DMS114 treated with DMSO at 0.1 percent for 48 hours (cell line): ENCODE data around the gene FZD8.
"Not testable (repeated sequence)": the region's sequence is repeated elsewhere in the genome, so short reads cannot be mapped to it uniquely, and the experiment has no call there.

Experiments
- DNase-seq: peaks from one replicate; lab custom pipeline; 2025; ENCODE audit not compliant: unreplicated experiment; lab: John Stamatoyannopoulos, UW

Gene FZD8

GRCh38 chr10:35642035-35642792 is at the start of gene FZD8:
FZD8 (minus strand) TSS chr10:35642296; CDS start chr10:35641429, 867 bp downstream.
- peak; percentile 91 for DNase-seq

DNA sequence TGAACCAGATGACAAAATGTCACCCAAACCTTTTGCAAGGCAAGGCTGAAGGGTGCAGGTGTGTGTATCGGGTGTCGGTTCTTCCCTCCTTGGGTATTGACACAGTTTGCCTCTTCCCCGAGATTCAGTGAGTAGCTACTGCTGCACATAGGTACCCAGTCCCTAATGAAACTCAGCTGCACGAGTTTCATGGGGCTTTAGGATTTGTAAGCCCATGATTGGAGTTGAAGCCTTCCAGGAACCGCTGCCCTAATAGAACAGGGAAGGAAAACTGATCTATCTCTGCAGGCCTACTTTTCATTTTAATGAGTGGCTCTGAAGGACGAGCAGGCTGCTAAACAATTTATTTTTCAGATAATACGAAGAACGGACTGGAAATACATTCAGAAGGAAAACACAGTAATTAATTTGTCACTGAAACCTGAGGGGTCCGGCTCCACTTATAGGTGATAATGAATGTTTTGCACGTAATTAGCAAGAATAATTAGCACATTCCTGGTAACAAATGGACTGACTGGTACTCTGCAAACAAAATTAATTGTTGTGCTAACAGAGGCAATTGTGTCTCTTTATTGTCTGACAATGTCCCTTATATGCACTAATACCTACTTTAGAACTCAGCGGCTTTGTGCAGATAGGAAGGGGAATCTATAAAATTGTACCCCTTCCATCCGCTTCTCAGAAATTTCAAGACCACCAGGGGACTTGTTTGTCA is 49.6 kb upstream of the FZD8 start:
- no peak for DNase-seq

- no peak for DNase-seq
These were observed 48.4 kb upstream of the FZD8 start for GRCh38 chr10:35690534-35690933.

DNA sequence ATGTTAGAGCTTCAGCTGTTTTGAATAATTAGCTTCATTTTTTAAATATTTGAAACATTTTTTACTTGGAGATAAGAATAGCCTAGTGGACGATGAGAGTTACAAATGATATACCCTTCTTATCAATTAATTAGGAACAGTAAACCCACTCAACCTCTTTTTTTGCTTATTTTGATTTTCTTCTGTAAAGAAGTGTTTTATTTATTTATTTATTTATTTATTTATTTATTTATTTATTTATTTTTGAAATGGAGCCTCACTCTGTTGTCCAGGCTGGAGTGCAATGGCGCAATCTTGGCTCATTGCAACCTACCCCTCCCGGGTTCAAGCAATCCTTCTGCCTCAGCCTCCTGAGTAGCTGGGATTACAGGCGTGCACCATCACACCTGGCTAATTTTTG is 43.8 kb upstream of the FZD8 start:
- DNase-seq = not testable (repeated sequence)

DNA sequence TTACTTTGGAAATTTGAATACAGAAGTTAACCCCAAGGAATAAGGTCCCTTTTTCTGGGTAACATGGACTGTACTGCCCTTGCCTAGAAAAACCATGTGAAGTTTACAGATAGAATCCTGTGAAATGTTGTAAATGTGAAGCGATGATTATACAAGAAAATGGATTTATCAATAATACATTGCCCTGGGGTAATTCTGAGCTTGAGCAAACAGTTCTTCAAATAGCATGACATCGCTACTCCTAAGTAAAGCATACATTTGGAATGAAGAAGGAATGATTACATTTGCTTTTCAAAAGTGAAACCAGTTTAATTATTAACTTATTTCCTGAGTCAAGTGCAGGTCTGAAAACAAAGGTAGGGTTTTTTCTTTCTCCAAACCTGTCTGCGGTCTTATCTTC is 43.3 kb upstream of the FZD8 start:
- DNase-seq = no peak

DNA sequence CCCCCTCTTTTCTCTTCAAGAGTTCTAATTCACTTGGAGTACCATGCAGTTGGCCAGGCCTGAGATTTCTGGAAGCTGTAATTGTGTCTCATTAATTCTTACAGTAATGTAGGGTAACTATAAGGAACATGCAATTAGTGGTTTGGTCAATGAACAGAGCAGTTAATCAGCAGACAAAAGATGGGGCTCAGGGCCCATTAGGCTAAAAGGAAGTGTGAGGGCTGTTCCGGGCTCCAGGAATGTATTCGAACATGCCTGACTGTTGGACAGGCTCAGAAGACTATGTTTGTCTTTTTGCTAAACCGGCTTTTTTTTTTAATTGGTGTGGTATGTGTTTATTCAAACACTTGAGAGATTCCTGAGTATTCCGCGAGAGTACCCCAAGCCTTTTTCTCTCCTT is 42.5 kb upstream of the FZD8 start:
- no peak for DNase-seq

- no peak for DNase-seq
These were observed 33.8 kb upstream of the FZD8 start for GRCh38 chr10:35675846-35676245.

DNA sequence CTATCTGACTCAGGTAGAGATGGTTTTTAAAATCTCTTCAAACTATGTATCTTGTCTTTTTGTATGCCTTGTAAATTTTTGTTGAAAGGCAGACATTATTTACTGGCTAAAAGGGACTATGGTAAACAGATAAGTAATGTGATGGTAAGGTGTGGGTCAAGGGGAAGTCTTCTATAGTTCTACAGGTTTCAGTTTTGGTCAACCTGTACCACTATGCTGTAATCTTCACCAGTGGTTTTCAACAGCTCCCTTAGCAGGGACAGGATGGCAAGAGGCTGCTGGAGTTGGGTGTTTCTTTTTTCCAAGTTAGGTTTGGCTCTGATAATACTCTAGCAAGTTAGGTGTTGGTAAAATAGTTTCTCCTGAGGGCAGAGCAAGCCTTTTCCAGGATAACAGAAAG is 32.7 kb upstream of the FZD8 start:
- DNase-seq = no peak

DNA sequence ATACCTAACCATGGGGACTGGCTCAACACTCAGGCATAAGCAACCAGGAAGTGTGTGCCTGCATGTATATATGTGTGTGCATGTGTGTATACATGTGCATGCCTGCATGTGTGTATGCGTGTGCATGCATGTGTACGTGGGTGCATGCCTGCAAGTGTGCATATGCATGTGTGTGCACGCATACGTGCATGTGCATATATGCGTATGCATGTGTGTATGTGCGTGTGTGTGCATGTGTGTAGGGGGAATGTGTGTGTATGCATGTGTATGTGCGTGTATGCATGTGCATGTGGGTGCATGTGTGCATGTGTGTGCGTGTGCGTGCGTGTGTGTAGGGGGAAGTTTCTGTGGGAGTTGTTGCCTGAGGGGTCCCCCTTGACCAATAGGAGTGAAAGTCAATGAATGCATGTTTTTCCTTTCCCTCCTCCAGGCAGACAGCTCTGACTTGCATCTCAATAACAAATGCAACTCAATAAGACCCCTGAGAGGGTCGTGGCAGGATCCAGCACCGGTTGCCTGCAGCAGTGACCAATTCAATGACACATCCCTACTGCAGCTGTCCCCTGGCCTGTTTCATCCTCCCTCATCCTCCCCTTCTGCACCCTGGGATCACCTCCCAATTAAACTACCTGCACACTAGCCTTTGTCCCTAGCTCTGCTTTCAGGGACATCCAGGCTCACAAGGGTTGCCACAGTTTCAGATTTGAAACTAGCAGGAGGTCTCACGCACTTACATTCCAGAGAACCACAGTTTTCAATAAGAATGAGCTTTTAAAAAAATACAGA is 27.0 kb upstream of the FZD8 start:
- no peak for DNase-seq

- no peak for DNase-seq
These were observed 25.9 kb upstream of the FZD8 start for GRCh38 chr10:35667971-35668370.

DNA sequence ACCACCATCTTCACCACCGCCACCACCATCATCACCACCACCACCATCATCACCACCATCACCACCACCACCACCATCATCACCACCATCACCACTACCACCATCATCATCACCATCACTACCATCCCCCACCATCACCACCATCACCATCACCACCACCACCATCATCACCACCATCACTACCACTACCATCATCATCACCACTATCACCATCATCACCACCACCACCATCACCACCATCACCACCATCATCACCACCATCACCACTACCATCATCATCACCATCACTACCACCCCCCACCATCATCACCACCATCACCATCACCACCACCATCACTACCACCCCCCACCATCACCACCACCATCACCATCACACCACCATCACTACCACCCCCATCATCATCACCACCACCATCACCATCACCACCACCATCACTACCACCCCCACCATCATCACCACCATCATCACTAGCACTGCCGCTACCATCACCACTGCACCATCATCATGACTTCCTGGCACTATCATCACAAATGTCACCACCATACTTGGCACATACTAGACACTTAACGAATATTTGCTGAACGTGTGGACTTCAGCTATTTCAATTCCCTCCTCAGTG is 25.3 kb upstream of the FZD8 start:
- no peak for DNase-seq

- no peak for DNase-seq
These were observed 19.1 kb upstream of the FZD8 start for GRCh38 chr10:35661236-35661635.

DNA sequence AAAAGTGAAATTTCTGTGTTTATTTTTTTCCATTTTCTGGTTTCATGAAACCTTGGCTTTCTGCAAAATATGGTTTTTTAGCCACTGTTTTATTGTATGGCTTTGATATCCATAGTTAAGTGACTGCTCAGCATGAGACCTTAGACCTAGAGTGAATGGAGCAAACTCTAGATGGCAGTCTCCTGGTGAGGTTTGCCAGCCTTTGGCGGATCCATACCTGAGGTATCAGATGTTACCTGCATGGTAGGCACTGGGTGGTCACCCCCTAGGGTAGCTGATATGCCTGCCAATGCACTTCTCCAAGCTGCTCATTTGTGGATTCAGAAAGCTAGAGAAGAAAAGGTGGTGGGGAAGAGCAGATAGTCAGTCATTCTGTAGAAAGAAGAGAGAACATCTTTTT is 17.4 kb upstream of the FZD8 start:
- no peak for DNase-seq

DNA sequence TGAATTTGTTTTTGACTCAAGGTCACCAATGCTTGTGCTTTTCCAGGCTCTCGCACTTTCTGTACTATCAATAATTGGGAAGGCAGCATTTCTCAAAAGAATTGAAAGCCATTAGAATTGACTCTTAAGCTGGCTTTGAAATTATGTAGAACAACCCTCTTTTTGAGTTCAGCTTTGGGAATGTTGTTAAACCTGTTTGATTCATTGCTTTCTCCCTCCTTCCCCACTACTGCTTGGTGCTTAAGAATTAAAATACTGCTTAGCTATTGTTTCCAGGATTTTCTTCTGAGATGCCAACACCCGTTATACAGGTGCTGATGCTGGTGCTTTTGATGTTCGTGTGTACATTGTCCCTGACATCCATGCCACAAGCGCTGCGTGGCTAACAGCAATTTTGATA is 15.5 kb upstream of the FZD8 start:
- DNase-seq = no peak

DNA sequence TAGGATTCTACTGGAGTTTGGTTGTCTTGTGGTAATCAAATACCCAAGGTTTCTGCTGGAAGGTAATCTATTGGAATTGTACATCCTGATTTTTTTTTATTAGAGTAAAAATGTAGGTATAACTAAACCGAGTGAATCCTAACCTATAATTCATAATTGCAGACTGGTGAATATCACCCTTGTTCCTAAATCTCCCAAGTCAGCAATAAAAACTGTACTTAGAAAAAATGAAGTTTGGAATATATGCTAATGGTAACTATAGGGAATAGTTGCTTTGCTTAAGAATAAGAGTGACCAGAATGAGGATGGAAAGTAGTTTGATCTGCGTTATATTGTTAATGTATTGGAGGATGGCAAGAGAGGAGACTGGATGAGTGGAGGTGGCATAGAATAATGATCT is 10.7 kb upstream of the FZD8 start:
- no peak for DNase-seq

DNA sequence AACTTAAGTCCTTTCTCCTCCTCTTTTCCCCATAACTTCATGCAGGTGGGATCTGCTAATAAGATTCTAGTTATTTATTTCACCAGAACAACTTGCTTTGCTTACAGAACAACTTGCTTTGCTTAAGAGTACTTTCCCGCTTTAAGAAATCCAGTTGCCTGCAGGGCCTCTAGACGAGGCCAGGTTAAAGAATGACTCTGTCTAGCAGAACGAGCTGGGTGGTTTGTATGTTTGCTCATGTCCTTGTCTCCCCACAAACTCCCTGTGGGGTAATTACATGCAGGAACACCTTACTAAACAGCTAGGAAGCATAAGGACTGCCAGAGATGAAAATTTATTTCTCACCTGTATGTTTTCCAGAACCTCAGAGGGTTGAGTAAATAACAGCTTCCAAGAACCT is 8.8 kb upstream of the FZD8 start:
- no peak for DNase-seq

DNA sequence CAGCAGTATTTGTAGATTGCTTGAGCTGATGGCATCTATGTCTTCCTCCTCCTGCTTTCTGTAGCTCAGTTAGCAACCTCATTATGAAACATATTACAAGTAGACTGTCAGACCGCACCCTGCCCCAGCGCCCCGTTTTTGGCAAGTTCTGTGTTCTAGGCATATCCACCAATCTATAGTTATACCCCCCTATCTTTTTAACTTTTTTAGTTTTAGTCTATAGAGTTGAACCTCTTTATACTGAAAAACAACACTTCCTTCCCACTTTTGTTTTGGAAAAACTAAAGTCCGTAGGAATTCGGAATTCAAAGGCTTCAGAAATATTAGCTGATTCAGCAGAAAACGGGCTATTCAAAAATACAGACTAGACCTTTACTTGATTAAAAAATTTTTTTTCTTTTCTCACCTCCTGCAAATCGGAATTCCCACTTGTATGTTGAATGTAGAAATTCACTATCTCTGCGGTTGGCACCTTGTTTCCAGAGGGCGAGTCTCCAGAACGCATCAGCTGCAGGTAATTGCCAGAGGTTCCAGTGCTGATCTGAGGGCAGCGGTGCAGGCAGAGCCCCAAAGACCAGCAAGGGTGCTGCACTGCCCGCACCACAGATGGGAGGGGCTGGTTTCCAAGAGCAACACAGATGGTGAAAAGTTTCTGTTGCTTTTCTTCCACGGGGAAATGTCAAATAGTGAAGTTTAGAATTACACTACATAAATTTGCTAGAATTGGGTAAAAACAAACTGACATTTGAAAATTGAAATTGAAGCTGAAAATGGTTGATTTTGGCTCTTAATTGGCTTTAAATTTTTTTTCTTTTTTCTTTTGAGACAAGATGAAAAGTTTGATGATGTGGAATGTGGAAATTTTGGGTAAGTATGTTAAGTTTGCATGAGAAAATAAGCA is 2.2 kb upstream of the FZD8 start:
- no peak for DNase-seq

DNA sequence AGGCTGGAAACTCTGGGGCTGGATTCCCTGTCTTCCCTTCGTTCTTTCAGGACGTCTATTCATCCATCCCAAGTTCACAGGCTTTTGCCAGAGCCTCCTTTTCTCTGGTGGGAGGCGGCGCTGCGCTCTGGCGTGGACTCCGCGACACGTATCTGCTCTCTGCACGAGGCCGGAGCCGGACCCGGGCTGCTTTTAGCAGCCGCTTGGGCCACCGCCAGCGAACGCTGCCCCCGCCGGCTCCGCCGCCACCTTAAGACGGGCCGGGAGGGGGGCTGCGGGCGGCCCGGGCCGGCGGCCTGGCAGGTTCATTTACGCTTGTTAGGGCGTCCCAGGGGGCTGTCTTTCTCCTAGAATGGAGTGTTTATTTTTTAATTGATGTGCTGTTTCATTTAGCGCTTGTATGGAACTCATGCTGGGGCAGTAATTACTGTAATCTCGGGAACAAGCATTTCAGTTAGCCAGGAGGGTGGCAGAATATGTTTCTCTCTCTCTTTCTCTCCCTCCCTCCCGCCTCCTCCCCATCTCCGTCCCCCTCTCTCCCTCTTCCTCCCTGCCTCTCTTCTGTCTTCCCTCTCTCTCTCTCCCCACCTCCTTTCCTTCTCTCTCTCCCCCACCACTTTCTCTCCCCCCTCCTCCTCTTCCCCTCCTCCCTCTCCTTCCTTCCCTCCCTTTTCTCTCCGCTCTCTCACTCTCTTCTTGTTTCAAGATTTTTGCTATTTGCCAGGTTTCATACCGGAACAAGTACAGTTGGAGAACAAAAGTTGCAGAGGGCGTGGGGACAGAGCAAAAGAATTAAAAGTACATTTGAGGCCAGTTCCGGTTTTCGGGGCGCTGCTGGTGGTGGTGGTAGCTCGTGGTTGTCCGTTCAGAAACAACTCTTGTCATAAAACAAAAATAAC is 1.3 kb upstream of the FZD8 start:
- DNase-seq = peak; percentile 64

- DNase-seq = no peak
These were observed 658 bp upstream of the FZD8 start for GRCh38 chr10:35642793-35643114.

DNA sequence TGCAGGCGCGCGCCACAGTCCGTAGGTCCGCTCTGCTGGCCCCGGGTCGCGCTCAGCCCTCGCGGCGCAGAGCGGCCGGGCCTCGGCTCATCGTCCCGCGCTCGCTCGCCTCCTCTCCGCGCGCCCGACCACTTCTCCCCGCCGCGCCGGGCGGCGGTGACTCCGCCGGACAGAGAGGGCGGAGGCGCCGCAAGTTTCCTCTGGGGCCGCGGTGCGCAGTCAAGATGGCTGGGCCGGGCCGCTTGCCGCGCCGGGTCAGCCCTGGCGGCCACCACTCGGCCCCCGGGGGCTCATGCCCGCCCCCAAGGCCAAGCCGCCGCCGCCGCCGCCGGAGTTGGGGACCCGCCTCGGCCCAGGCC is 441 bp downstream of the FZD8 start:
- peak; percentile 44 for DNase-seq
